B cell (primary cell): ENCODE results near the gene ANKHD1.

Experiments
- EZH2 ChIP-seq: IDR thresholded peaks from 2 replicates; pipeline ENCODE4 v1.6.1; 2012; ENCODE audit warnings: borderline replicate concordance, low read depth, mild to moderate bottlenecking, moderate library complexity, low read length; ENCODE audit not compliant: insufficient read depth, poor library complexity, severe bottlenecking
- TF ChIP-seq, protein P1 (sequence below): fragments of 200-600 bp; IDR thresholded peaks from one replicate; pipeline ENCODE4 v1.8.0; 2022; ENCODE audit warnings: antibody characterized with exemption, mild to moderate bottlenecking

DNA sequence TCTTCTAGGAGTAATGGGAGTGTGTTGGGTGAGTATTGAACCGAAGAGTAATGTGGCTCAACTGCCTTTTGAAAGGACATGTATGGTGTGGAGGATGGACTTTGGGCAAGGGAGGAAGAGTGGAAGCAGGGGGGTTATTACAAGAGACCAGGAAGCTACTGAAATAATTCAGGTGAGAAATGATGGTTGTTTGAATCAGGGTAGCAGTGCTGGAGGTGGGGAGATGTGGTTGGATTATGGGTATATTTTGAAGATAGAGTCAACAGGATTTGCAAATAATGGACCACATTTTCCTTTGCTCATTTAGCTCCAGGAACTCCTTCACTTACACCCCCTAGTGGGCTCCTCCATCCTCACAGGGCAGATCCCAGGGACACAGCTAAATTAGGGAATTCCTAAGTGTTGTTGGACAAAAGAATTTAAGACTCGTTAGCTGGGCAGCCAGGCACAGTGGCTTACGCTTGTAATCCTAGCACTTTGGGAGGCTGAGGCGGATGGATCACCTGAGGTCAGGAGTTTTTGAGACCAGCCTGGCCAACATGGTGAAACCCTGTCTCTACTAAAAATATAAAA is 42.8 kb upstream of the ANKHD1 start:
- TF ChIP-seq, protein P1, sequence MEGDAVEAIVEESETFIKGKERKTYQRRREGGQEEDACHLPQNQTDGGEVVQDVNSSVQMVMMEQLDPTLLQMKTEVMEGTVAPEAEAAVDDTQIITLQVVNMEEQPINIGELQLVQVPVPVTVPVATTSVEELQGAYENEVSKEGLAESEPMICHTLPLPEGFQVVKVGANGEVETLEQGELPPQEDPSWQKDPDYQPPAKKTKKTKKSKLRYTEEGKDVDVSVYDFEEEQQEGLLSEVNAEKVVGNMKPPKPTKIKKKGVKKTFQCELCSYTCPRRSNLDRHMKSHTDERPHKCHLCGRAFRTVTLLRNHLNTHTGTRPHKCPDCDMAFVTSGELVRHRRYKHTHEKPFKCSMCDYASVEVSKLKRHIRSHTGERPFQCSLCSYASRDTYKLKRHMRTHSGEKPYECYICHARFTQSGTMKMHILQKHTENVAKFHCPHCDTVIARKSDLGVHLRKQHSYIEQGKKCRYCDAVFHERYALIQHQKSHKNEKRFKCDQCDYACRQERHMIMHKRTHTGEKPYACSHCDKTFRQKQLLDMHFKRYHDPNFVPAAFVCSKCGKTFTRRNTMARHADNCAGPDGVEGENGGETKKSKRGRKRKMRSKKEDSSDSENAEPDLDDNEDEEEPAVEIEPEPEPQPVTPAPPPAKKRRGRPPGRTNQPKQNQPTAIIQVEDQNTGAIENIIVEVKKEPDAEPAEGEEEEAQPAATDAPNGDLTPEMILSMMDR: peak; percentile 9
- TF ChIP-seq EZH2: no peak
